OCI-LY1 (cell line): ENCODE data around the gene ATP1B3.

Source experiments
- CTCF ChIP-seq: fragments of 200-600 bp; sonication (generic), shearing (Covaris generic); IDR thresholded peaks from 2 replicates; pipeline ENCODE4 v1.5.1; 2017; ENCODE audit warnings: mild to moderate bottlenecking, antibody characterized with exemption, low read length, moderate library complexity, mixed read lengths
- EZH2 ChIP-seq: fragments of 200-600 bp; sonication (generic), shearing (Covaris generic); IDR thresholded peaks from 2 replicates; pipeline ENCODE4 v1.8.0; 2017; ENCODE audit warnings: borderline replicate concordance, mixed run types, mild to moderate bottlenecking, antibody characterized with exemption, low read length, moderate library complexity, mixed read lengths

DNA sequence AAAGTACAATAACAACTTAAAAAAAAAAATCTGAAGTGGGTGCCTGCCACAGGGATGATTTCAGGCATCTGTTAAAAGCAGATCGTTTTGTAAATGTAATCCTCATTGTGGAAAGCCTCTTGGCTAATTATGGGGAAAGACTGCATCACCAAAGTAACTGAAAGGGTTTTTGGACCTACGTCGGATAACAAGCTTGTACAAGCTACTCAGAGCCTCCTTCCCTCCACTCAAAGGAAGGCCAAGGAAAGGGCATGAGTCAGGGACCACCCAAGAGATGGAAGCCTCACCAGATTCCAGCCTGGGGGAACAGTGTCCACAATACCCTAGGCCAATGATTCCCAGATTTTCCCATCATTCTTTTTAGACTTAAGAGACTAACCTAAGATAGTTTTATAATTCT is 84.3 kb downstream of the ATP1B3 start:
- no peak for TF ChIP-seq CTCF
- TF ChIP-seq EZH2, result no peak
